ENCODE results near the gene DIP2C.

DIP2C gene

GRCh38 chr10:673492-673891 is 16.0 kb downstream of the DIP2C start:
- no peaks in the 10 kb centered on the region for H3K79me2 ChIP-seq (ENCODE audit: insufficient read depth, low read length)
- no peaks in the 10 kb centered on the region for H3K36me3 ChIP-seq (ENCODE audit: insufficient read depth, low read length)
- no peak overlapping the region for H3K4me3 ChIP-seq (ENCODE audit: low read length, poor library complexity, severe bottlenecking)
- H3K9me2 ChIP-seq (replicated peaks; ENCODE audit: low read depth, low read length): no peaks in the 10 kb centered on the region
- no peaks in the 10 kb centered on the region for H4K20me1 ChIP-seq (ENCODE audit: insufficient read depth, low read length, poor library complexity, severe bottlenecking)
- H3K9me3 ChIP-seq (ENCODE audit: insufficient read depth, low read depth, low read length): no peaks in the 10 kb centered on the region
- H3F3A ChIP-seq (ENCODE audit: low read depth): no peaks in the 10 kb centered on the region
- H3K4me1 ChIP-seq (ENCODE audit: insufficient read depth, low read length, poor library complexity, severe bottlenecking): no peaks in the 10 kb centered on the region
- TF ChIP-seq EZH2phosphoT487 (IDR thresholded peaks at IDR 0.05; ENCODE audit: borderline replicate concordance): no peak
- no peak overlapping the region for H3K9ac ChIP-seq (ENCODE audit: low read depth, low read length, poor library complexity, severe bottlenecking)
- H3K27me3 ChIP-seq (ENCODE audit: insufficient read depth, low read length, poor library complexity, severe bottlenecking): no peaks in the 10 kb centered on the region
- H2AFZ ChIP-seq (ENCODE audit: low read length): no peak overlapping the region
- H3K4me2 ChIP-seq (ENCODE audit: low read depth, low read length, poor library complexity, severe bottlenecking): no peak overlapping the region

- H3K36me3 ChIP-seq (ENCODE audit: insufficient read depth, low read length): no peaks in the 10 kb centered on the region
- no peaks in the 10 kb centered on the region for H3K9me2 ChIP-seq (replicated peaks; ENCODE audit: low read depth, low read length)
- H3K4me2 ChIP-seq (ENCODE audit: low read depth, low read length, poor library complexity, severe bottlenecking): no peak overlapping the region
- no peak overlapping the region for H3K4me3 ChIP-seq (ENCODE audit: low read length, poor library complexity, severe bottlenecking)
- H3K9me3 ChIP-seq (ENCODE audit: insufficient read depth, low read depth, low read length): no peaks in the 10 kb centered on the region
- no peaks in the 10 kb centered on the region for H4K20me1 ChIP-seq (ENCODE audit: insufficient read depth, low read length, poor library complexity, severe bottlenecking)
- TF ChIP-seq CTCF (conservative IDR thresholded peaks at IDR 0.05; ENCODE audit: low read length): no peak
- TF ChIP-seq EZH2phosphoT487 (IDR thresholded peaks at IDR 0.05; ENCODE audit: borderline replicate concordance): no peak
- no peak overlapping the region for H2AFZ ChIP-seq (ENCODE audit: low read length)
- H3K79me2 ChIP-seq (ENCODE audit: insufficient read depth, low read length): no peaks in the 10 kb centered on the region
- no peak overlapping the region for H3K9ac ChIP-seq (ENCODE audit: low read depth, low read length, poor library complexity, severe bottlenecking)
- H3K27me3 ChIP-seq (ENCODE audit: insufficient read depth, low read length, poor library complexity, severe bottlenecking): no peaks in the 10 kb centered on the region
- H3K4me1 ChIP-seq (ENCODE audit: insufficient read depth, low read length, poor library complexity, severe bottlenecking): no peaks in the 10 kb centered on the region
- H3F3A ChIP-seq (ENCODE audit: low read depth): no peaks in the 10 kb centered on the region
Observed at GRCh38 chr10:672992-673391, 16.5 kb downstream of the DIP2C start.

- Histone ChIP-seq H3K27me3 (ENCODE audit: insufficient read depth, low read length, poor library complexity, severe bottlenecking) (no peaks in the 10 kb centered on the region), H3F3A (ENCODE audit: low read depth) (no peaks in the 10 kb centered on the region), H3K9ac (ENCODE audit: low read depth, low read length, poor library complexity, severe bottlenecking) (no peak overlapping the region), H3K4me2 (ENCODE audit: low read depth, low read length, poor library complexity, severe bottlenecking) (no peak overlapping the region), H3K9me2 (replicated peaks; ENCODE audit: low read depth, low read length) (no peaks in the 10 kb centered on the region), H3K36me3 (ENCODE audit: insufficient read depth, low read length) (no peaks in the 10 kb centered on the region), H4K20me1 (ENCODE audit: insufficient read depth, low read length, poor library complexity, severe bottlenecking) (no peaks in the 10 kb centered on the region), H3K9me3 (ENCODE audit: insufficient read depth, low read depth, low read length) (0 out of 2 replicates have a peak, but pooled peaks cover 4% of the 10 kb centered on the region), H2AFZ (ENCODE audit: low read length) (no peak overlapping the region), H3K4me3 (ENCODE audit: low read length, poor library complexity, severe bottlenecking) (no peak overlapping the region), H3K4me1 (ENCODE audit: insufficient read depth, low read length, poor library complexity, severe bottlenecking) (no peaks in the 10 kb centered on the region), H3K79me2 (ENCODE audit: insufficient read depth, low read length) (no peaks in the 10 kb centered on the region)
- no peak for TF ChIP-seq EZH2phosphoT487 (IDR thresholded peaks at IDR 0.05; ENCODE audit: borderline replicate concordance)
- TF ChIP-seq CTCF (conservative IDR thresholded peaks at IDR 0.05; ENCODE audit: low read length): no peak
Observed at GRCh38 chr10:672203-672602, 17.3 kb downstream of the DIP2C start.

GRCh38 chr10:670990-671389 is 18.5 kb downstream of the DIP2C start:
- no peaks in the 10 kb centered on the region for H3K36me3 ChIP-seq (ENCODE audit: insufficient read depth, low read length)
- H3K27me3 ChIP-seq (ENCODE audit: insufficient read depth, low read length, poor library complexity, severe bottlenecking): no peaks in the 10 kb centered on the region
- H3K9me2 ChIP-seq (replicated peaks; ENCODE audit: low read depth, low read length): no peaks in the 10 kb centered on the region
- H3K9me3 ChIP-seq (ENCODE audit: insufficient read depth, low read depth, low read length): 0 out of 2 replicates have a peak, but pooled peaks cover 4% of the 10 kb centered on the region
- TF ChIP-seq CTCF (conservative IDR thresholded peaks at IDR 0.05; ENCODE audit: low read length): no peak
- no peak for TF ChIP-seq EZH2phosphoT487 (IDR thresholded peaks at IDR 0.05; ENCODE audit: borderline replicate concordance)
- no peak overlapping the region for H3K4me2 ChIP-seq (ENCODE audit: low read depth, low read length, poor library complexity, severe bottlenecking)
- no peak overlapping the region for H3K4me3 ChIP-seq (ENCODE audit: low read length, poor library complexity, severe bottlenecking)
- H3K9ac ChIP-seq (ENCODE audit: low read depth, low read length, poor library complexity, severe bottlenecking): no peak overlapping the region
- no peak overlapping the region for H2AFZ ChIP-seq (ENCODE audit: low read length)
- no peaks in the 10 kb centered on the region for H3K79me2 ChIP-seq (ENCODE audit: insufficient read depth, low read length)
- no peaks in the 10 kb centered on the region for H3F3A ChIP-seq (ENCODE audit: low read depth)
- no peaks in the 10 kb centered on the region for H4K20me1 ChIP-seq (ENCODE audit: insufficient read depth, low read length, poor library complexity, severe bottlenecking)
- H3K4me1 ChIP-seq (ENCODE audit: insufficient read depth, low read length, poor library complexity, severe bottlenecking): no peaks in the 10 kb centered on the region

Data from Loucy (cell line).